ENCODE results near the gene NPFFR2. TPM values are rescaled to one million over a fixed set of nuclear protein-coding genes. Genes with fewer than 3 reads are reported as not detected.
"Not testable (repeated sequence)": the region's sequence is repeated elsewhere in the genome, so short reads cannot be mapped to it uniquely, and the experiment has no call there.

The NPFFR2 gene
- total and polyA plus RNA-seq, 7 donors = 0.04 TPM; not detected in 6

DNA sequence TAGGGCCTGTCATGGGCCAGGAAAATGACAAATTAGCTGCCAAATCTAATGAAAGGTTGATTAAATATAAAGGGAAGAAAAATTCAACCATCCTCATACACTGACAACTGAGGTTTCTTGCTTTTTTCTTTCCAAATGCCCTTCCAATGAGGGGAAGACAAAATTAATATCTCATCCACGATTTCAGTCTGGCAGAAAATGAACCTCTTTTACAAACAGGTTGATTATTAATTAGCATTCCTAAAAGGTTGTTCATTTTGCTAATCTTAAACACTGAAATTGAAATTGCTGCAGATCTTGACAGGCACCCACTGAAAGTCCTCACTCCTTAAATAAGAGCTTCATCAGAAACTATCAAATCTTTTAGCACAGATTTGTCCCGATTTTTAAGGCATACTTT lies 45.5 kb downstream of the NPFFR2 start:
- no peaks in the 10 kb centered on the region for H3K36me3 ChIP-seq
- TF ChIP-seq POLR2AphosphoS5 (IDR thresholded peaks at IDR 0.05) = no peak
- TF ChIP-seq, protein P1, sequence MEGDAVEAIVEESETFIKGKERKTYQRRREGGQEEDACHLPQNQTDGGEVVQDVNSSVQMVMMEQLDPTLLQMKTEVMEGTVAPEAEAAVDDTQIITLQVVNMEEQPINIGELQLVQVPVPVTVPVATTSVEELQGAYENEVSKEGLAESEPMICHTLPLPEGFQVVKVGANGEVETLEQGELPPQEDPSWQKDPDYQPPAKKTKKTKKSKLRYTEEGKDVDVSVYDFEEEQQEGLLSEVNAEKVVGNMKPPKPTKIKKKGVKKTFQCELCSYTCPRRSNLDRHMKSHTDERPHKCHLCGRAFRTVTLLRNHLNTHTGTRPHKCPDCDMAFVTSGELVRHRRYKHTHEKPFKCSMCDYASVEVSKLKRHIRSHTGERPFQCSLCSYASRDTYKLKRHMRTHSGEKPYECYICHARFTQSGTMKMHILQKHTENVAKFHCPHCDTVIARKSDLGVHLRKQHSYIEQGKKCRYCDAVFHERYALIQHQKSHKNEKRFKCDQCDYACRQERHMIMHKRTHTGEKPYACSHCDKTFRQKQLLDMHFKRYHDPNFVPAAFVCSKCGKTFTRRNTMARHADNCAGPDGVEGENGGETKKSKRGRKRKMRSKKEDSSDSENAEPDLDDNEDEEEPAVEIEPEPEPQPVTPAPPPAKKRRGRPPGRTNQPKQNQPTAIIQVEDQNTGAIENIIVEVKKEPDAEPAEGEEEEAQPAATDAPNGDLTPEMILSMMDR (IDR thresholded peaks at IDR 0.05) = no peak
- TF ChIP-seq POLR2A (IDR thresholded peaks at IDR 0.05) = no peak
- TF ChIP-seq EP300 (IDR thresholded peaks at IDR 0.05) = no peak
- DNase-seq = no peak
- H3K4me3 ChIP-seq = no peak overlapping the region
- 57 to 78% methylated on average over 2 of the region's 2 CpGs for WGBS, 2 donors
- H3K27me3 ChIP-seq = no peaks in the 10 kb centered on the region
- H3K27ac ChIP-seq = no peak overlapping the region
- H3K9me3 ChIP-seq = no peaks in the 10 kb centered on the region
- intact Hi-C loops (cut with DNase I) = no loop called here
- no peaks in the 10 kb centered on the region for H3K4me1 ChIP-seq

DNA sequence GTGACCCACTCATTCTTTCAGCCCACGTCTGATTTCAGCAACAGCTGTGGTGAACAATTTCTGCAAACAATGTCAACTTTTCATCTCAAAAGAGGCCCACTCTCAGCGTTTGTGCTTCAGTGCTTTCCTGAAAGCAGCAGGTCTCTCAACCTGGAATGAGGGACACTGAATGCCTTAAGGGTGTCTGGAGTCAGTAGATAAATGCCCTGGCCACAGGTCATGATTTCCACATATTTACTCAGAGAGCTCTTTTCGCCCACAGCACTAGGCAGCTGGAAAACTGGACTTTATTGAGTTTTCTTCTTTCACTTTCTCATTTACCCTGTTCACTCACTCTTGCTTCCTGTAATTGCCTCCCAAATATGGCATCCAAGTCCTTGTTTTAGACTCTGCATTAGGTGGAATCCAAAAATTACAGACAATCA lies 52.8 kb downstream of the NPFFR2 start:
- Histone ChIP-seq H3K9me3 (no peaks in the 10 kb centered on the region), H3K27ac (no peak overlapping the region), H3K27me3 (no peaks in the 10 kb centered on the region), H3K4me3 (no peak overlapping the region), H3K36me3 (no peaks in the 10 kb centered on the region), H3K4me1 (no peaks in the 10 kb centered on the region)
- DNase-seq = no peak
- 11 to 32% methylated on average over 3 of the region's 3 CpGs for WGBS, 2 donors
- no peak for TF ChIP-seq POLR2AphosphoS5 (IDR thresholded peaks at IDR 0.05)
- intact Hi-C loops (cut with DNase I) = no loop called here

DNA sequence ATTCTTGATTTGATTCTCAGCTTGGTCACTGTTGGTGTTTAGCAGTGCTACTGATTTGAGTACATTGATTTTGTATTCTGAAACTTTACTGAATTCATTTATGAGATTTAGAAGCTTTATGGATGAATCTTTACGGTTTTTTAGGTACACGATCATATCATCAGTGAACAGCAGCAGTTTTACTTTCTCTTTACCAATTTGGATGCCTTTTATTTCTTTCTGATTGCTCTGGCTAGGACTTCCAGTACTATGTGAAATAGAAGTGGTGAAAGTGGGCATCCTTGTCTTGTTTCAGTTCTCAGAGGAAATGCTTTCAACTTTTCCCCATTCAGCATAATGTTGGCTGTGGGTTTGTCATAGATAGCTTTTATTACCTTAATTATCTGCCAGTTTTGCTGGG lies 58.8 kb downstream of the NPFFR2 start:
- H3K4me3 ChIP-seq; H3K9me3 ChIP-seq; H3K36me3 ChIP-seq; intact Hi-C loops (cut with DNase I); H3K4me1 ChIP-seq; H3K27ac ChIP-seq; H3K27me3 ChIP-seq; DNase-seq: not testable (repeated sequence)
- 57 to 80% methylated on average over 2 of the region's 2 CpGs for WGBS, 2 donors

DNA sequence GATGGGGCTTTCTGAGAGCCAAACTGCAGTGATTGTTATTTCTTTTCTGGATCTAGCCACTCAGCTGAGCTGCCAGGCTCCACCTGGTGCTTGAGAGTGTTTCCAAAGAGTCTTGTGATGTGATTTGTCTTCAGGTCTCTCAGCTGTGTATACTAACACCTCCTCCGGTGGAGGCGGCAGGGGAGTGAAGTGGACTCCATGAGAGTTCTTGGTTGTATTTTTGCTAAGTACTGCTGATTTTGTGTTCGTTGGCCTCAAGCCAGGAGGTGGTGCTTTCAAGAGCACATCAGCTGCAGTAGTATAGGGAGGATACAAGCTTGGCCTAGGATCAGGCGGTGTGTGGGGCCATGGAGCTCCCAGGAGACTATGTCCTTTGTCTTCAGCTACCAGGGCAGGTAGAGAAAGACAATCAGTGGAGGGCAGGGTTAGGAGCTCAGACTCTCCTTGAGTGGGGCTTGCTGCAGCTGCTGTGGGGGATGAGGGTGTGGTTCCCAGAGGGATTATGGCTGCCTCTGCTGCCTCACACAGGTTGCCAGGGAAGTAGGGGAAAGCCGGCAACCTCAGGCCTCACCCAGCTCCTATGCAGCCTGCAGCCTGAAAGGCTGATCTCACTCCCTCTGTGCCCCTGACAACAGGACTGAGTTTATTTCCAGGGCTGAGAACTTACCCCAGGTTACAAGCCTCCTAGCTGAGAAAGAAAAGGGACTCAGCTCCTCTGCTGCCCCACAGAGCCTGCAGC lies 62.4 kb downstream of the NPFFR2 start:
- no peak for TF ChIP-seq EP300 (IDR thresholded peaks at IDR 0.05)
- TF ChIP-seq POLR2A (IDR thresholded peaks at IDR 0.05) = no peak
- no peak for TF ChIP-seq POLR2AphosphoS5 (IDR thresholded peaks at IDR 0.05)
- TF ChIP-seq, protein P1 (IDR thresholded peaks at IDR 0.05) = no peak
- intact Hi-C loops (cut with DNase I) = no loop called here
- no peak for DNase-seq
- Histone ChIP-seq H3K27ac (no peak overlapping the region), H3K36me3 (no peaks in the 10 kb centered on the region), H3K27me3 (no peaks in the 10 kb centered on the region), H3K9me3 (no peaks in the 10 kb centered on the region), H3K4me3 (no peak overlapping the region), H3K4me1 (no peaks in the 10 kb centered on the region)
- WGBS, 2 donors = 69 to 88% methylated on average over 5 of the region's 5 CpGs

DNA sequence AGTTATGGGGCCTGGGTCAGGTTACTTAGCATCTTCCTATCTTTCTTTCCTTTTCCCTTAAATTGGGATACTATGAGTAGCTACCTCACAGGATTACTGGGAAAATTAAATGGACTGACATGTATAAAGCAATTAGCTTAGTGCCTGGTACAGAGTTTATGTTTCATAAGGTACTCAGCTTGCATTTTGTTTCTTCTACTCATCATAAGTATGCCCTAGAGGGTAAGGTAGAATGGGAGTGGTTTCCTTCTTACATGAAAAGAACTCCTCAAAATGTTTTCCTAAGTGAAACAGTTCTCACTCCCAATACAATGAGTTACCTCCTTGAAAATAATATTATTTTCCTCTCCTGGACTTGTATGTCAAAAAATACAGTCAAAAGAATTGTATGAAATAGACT lies 75.7 kb downstream of the NPFFR2 start:
- no peaks in the 10 kb centered on the region for H3K9me3 ChIP-seq
- no peaks in the 10 kb centered on the region for H3K27me3 ChIP-seq
- no peaks in the 10 kb centered on the region for H3K36me3 ChIP-seq
- H3K4me3 ChIP-seq = no peak overlapping the region
- intact Hi-C loops (cut with DNase I) = no loop called here
- H3K27ac ChIP-seq = no peak overlapping the region
- H3K4me1 ChIP-seq = no peaks in the 10 kb centered on the region
- no peak for DNase-seq
- TF ChIP-seq EP300 (IDR thresholded peaks at IDR 0.05) (no peak), POLR2A (IDR thresholded peaks at IDR 0.05) (no peak), POLR2AphosphoS5 (IDR thresholded peaks at IDR 0.05) (no peak)
- TF ChIP-seq, protein P1 (IDR thresholded peaks at IDR 0.05) = no peak

DNA sequence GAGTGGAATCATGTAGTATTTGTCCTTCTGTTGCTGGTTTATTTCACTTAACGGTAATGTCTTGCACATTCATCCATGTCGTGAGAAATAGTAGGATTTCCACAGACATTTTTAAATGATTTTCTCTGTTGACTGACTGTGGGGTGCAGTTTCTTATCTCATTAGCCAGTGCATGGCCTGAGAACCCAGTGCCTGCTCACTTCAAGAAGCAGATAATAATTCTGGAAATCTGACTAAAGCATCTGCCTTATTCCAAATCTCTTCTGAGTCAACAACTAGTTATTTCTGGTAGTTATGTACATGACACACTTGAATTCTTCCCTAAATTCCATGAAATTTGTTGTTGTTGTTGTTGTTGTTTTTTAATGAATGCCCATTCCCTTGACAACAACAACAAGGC lies 77.6 kb downstream of the NPFFR2 start:
- DNase-seq = no peak
- TF ChIP-seq POLR2A (IDR thresholded peaks at IDR 0.05) (no peak), POLR2AphosphoS5 (IDR thresholded peaks at IDR 0.05) (no peak), EP300 (IDR thresholded peaks at IDR 0.05) (no peak)
- TF ChIP-seq, protein P1 (IDR thresholded peaks at IDR 0.05) = no peak
- WGBS, 2 donors = 86 to 90% methylated on average over 2 of the region's 2 CpGs
- H3K27ac ChIP-seq = no peak overlapping the region
- no peak overlapping the region for H3K4me3 ChIP-seq
- intact Hi-C loops (cut with DNase I) = no loop called here
- no peaks in the 10 kb centered on the region for H3K4me1 ChIP-seq
- no peaks in the 10 kb centered on the region for H3K36me3 ChIP-seq
- no peaks in the 10 kb centered on the region for H3K27me3 ChIP-seq
- no peaks in the 10 kb centered on the region for H3K9me3 ChIP-seq

Data from sigmoid colon (tissue), 7 donors.